HFF-Myc (cell line): Measurements from ENCODE around the gene PRKG1.
A peak's percentile ranks its signal among the peaks of the same experiment; 100 is the strongest.

ENCODE experiments used
- DNase-seq: peaks from one replicate; pipeline ENCODE4 v3.0.0-alpha.2; 2011; ENCODE audit warnings: low read depth; ENCODE audit errors: extremely low read depth
- H3K4me3 ChIP-seq: replicated peaks from 2 replicates; pipeline ENCODE4 v1.5.1; 2011; ENCODE audit warnings: low read depth, mild to moderate bottlenecking, control low read depth, low read length
- TF ChIP-seq, protein P1 (sequence below): IDR thresholded peaks from 2 replicates; pipeline ENCODE4 v1.5.1; 2012; ENCODE audit warnings: mild to moderate bottlenecking, low read depth, low read length, control low read depth; ENCODE audit errors: missing control alignments

PRKG1 gene

DNA sequence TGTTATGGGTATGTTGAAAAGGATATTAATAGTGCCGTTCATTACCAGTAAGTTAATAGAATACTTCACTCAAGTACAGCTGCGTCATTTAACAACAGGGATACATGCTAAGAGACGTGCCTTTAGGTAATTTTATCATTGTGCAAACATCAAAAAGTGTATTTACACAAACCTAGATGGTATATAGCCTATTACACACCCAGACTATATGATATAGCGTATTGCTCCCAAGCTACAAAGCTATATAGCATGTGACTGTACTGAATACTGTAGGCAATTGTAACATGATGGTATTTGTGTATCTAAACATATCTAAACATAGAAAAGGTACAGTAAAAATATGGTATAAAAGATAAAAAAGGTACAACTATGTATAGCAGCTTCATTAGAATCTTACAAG lies 11.1 kb upstream of the PRKG1 start:
- H3K4me3 ChIP-seq, result no peak overlapping the region
- TF ChIP-seq, protein P1, sequence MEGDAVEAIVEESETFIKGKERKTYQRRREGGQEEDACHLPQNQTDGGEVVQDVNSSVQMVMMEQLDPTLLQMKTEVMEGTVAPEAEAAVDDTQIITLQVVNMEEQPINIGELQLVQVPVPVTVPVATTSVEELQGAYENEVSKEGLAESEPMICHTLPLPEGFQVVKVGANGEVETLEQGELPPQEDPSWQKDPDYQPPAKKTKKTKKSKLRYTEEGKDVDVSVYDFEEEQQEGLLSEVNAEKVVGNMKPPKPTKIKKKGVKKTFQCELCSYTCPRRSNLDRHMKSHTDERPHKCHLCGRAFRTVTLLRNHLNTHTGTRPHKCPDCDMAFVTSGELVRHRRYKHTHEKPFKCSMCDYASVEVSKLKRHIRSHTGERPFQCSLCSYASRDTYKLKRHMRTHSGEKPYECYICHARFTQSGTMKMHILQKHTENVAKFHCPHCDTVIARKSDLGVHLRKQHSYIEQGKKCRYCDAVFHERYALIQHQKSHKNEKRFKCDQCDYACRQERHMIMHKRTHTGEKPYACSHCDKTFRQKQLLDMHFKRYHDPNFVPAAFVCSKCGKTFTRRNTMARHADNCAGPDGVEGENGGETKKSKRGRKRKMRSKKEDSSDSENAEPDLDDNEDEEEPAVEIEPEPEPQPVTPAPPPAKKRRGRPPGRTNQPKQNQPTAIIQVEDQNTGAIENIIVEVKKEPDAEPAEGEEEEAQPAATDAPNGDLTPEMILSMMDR, result no peak
- DNase-seq, result no peak

DNA sequence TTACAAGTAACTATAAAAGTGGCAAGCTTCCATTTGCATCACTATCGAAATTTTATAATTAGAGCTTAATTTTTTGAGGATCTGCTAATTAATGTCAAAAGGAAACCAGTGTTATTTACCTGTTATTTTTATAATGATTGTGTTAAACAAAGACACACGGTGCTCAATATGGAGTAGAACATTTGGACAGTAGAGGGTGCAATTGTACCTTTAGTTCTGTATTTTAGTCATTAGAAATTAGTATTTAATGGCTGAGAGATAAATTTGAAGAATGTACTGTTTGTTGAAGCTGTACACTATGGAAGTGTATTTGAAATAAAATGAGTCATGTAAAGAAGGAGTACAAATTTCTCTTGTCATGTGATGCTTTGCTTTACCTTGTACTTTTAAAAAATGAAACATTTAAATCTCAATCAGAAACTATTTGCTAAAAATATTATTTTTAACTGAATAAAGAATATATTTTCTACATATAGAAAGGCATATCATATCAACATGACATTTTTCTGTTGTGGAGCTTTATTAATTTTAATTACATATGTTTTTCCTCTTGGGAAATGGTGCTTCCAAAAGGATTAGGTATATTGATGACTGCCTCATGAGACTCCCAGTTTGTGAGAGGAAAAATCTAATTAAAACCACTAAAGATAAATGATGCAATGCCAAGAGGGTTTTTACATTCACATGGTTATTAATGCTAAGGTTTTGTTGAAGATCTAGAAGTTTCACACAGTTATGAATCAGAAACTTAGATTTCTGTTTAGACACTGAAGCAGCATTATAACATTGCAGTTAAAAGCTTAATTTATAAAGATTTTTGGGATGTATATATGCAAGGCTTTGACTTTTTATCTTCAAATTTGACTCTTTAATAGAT lies 10.4 kb upstream of the PRKG1 start:
- TF ChIP-seq, protein P1, result peak; percentile 37
- peak; percentile 52 for DNase-seq
- no peak overlapping the region for H3K4me3 ChIP-seq

DNA sequence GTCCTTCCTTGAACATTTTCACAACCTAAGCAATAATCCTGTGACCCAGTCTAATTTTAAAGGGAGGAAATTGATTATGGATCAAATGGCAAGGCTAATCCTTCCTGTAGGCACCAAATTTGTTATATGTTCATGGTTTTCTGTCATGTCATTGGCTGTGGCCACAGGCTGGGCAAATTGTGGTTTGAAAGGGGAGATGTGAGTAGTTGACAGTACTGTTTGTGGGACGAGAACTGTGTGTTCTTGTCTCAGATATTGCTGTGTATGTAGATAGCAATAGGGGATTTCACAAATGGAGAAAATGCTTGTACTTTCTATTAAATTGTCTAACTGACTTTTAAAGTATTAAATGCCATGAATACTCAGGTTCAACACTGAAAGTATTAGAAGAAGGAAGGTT lies 8.1 kb upstream of the PRKG1 start:
- DNase-seq, result no peak
- TF ChIP-seq, protein P1, result no peak
- H3K4me3 ChIP-seq, result no peak overlapping the region

DNA sequence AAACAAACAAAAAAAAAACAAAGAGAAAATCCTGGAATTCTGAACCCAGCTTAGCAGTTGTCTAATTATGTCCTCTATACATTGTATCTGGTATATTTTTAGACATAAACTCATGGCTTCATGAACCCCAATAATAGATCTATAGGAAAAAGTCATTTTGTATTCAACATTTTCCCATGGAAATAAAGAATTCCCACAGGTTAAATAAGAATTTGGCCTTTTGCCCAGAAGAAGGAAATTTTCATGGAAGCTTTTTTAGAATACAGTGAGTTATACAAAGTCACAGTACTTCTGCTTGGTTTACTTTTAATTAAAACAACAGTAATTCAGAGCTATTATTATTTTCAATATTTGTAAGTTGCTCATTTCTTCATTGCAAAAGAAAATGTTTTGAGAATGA lies 2.1 kb upstream of the PRKG1 start:
- H3K4me3 ChIP-seq, result no peak overlapping the region
- TF ChIP-seq, protein P1, result no peak
- DNase-seq, result no peak

DNA sequence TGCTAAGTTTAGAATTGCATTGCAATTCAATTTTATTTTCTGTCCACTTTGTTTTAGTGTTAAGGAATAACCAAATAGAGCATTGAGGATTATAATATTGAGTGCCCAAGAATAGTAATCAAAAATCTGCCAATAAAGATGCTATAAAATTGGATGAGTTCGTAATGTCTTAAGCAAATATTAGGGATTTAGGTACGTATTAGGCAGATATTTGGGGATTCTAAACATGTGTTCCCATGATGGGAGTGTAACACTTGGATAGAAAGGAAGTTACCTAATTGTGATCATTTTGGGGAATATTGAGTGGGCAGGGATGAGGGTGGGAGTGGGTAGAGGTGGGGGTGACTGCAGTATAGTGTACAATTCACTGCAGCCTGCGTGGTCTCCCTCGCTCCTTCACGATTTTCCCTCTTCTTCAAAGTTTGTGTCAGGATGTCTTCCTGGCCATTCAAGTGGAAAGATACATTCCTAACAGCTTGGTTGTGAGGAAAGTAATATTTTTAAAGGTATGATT lies 1.3 kb upstream of the PRKG1 start:
- TF ChIP-seq, protein P1, result no peak
- peak overlapping the region; percentile 81 for H3K4me3 ChIP-seq
- no peak for DNase-seq

- DNase-seq, result no peak
- TF ChIP-seq, protein P1, result no peak
- peak overlapping the region; percentile 81 for H3K4me3 ChIP-seq
Observed at GRCh38 chr10:51073453-51074237, 642 bp upstream of the PRKG1 start.
